Endothelial cell of umbilical vein (primary cell): ENCODE measurements around the gene EFS. TPM values are rescaled to one million over a fixed set of nuclear protein-coding genes. Genes with fewer than 3 reads are reported as not detected.

ENCODE experiments used
- BruUV-seq: library from RNA; stranded (reverse); fragments of 400-500 nt; replicated peaks from 2 replicates; lab custom pipeline; 2021; lab: Mats Ljungman, UMichigan
- CTCF ChIA-PET: fragments of 300-600, 350-600 bp; sonication (Branson Sonifier 250); formaldehyde crosslinking; loops from one replicate; lab custom pipeline; 2021; ENCODE audit warnings: antibody characterized with exemption, inconsistent platforms; lab: Charles Lee
- POLR2A ChIA-PET: fragments of 300-600, 350-600 bp; sonication (Branson Sonifier 250); formaldehyde crosslinking; loops from one replicate; lab custom pipeline; 2021; ENCODE audit warnings: antibody characterized with exemption, inconsistent platforms; lab: Charles Lee
- DNase-seq: peaks from one replicate; pipeline ENCODE4 v3.0.0-alpha.2; 2011; ENCODE audit warnings: low read depth, low spot score
- FAIRE-seq: peaks from 2 replicates; lab custom pipeline; 2011; peaks lifted over from hg19 to GRCh38; lab: Jason Lieb, UNC
- H2AFZ ChIP-seq: 2 replicates; pipeline ENCODE4 v1.6.0; 2012; ENCODE audit warnings: low read depth, low read length, control low read depth, inconsistent platforms
- H3K27ac ChIP-seq: 2 replicates; pipeline ENCODE4 v1.5.1; 2011; ENCODE audit warnings: low read depth, mild to moderate bottlenecking, control low read depth, low read length, moderate library complexity; ENCODE audit not compliant: insufficient read depth
- H3K27me3 ChIP-seq, 2 experiments: 2 replicates each; pipeline versions ENCODE4 v1.6.0 to v1.6.1; 2011; ENCODE audit warnings: low read length in 2 of 2, mixed read lengths in 1 of 2; ENCODE audit not compliant: control insufficient read depth in 2 of 2, insufficient read depth in 2 of 2
- H3K36me3 ChIP-seq, 2 experiments: 2 replicates in 1 of 2; 3 replicates in 1 of 2; pipeline ENCODE4 v1.5.1; 2011; ENCODE audit warnings: low read length in 2 of 2, mild to moderate bottlenecking in 1 of 2, moderate library complexity in 1 of 2; ENCODE audit not compliant: control insufficient read depth in 2 of 2, insufficient read depth in 2 of 2; ENCODE audit errors: extremely low read depth in 1 of 2
- H3K4me1 ChIP-seq: 3 replicates; pipeline ENCODE4 v1.5.1; 2011; ENCODE audit warnings: mild to moderate bottlenecking, low read length; ENCODE audit not compliant: control insufficient read depth, insufficient read depth; ENCODE audit errors: extremely low read depth
- H3K4me2 ChIP-seq: 2 replicates; pipeline ENCODE4 v1.6.1; 2011; ENCODE audit warnings: low read length, control low read depth, mixed read lengths; ENCODE audit not compliant: insufficient read depth
- H3K4me3 ChIP-seq, 3 experiments: fragments of 200-600 bp in 1 of 3; sonication (generic), shearing (Covaris generic) in 1 of 3; replicated peaks in 1 of 3; 2 replicates each; pipeline ENCODE4 v1.5.1; 2011 to 2016; ENCODE audit warnings: control low read depth in 3 of 3, low read length in 3 of 3, mild to moderate bottlenecking in 2 of 3, inconsistent platforms in 1 of 3, low read depth in 1 of 3, moderate library complexity in 1 of 3; ENCODE audit not compliant: insufficient read depth in 1 of 3
- H3K79me2 ChIP-seq: 2 replicates; pipeline ENCODE4 v1.6.0; 2012; ENCODE audit warnings: low read length, inconsistent platforms; ENCODE audit not compliant: control insufficient read depth, insufficient read depth
- H3K9ac ChIP-seq: replicated peaks from 2 replicates; pipeline ENCODE3; 2011; ENCODE audit warnings: low read length, control low read depth; ENCODE audit not compliant: insufficient read depth; ENCODE audit errors: extremely low read depth
- H3K9me1 ChIP-seq: replicated peaks from 3 replicates; pipeline ENCODE4 v1.6.0; 2011; ENCODE audit warnings: mild to moderate bottlenecking, low read length; ENCODE audit not compliant: control insufficient read depth, insufficient read depth; ENCODE audit errors: extremely low read depth
- H3K9me3 ChIP-seq: replicated peaks from 2 replicates; pipeline ENCODE4 v1.5.1; 2012; ENCODE audit warnings: low read length, inconsistent platforms; ENCODE audit not compliant: control insufficient read depth, insufficient read depth
- H4K20me1 ChIP-seq: replicated peaks from 2 replicates; pipeline ENCODE3; 2011; ENCODE audit warnings: mild to moderate bottlenecking, low read length; ENCODE audit not compliant: control insufficient read depth, insufficient read depth; ENCODE audit errors: extremely low read depth
- CTCF ChIP-seq, 2 donors: IDR thresholded peaks; 1 replicate in 1 of 2; 2 replicates in 1 of 2; pipeline ENCODE4 v1.5.1; 2011; ENCODE audit warnings: low read length in 2 of 2, mild to moderate bottlenecking in 2 of 2, moderate library complexity in 2 of 2, control low read depth in 1 of 2, inconsistent platforms in 1 of 2, low read depth in 1 of 2; ENCODE audit not compliant: insufficient read depth in 1 of 2; ENCODE audit errors: extremely low read depth in 1 of 2
- EZH2 ChIP-seq: IDR thresholded peaks from 2 replicates; pipeline ENCODE4 v1.6.1; 2012; ENCODE audit warnings: borderline replicate concordance, low read depth, mild to moderate bottlenecking, moderate library complexity, low read length, inconsistent platforms; ENCODE audit not compliant: severe bottlenecking
- FOS ChIP-seq: IDR thresholded peaks from 2 replicates; pipeline ENCODE4 v1.6.1; 2011; ENCODE audit warnings: mild to moderate bottlenecking, low read length, moderate library complexity, borderline replicate concordance; ENCODE audit not compliant: insufficient read depth
- GATA2 ChIP-seq: IDR thresholded peaks from 2 replicates; pipeline ENCODE4 v1.7.0; 2011; ENCODE audit warnings: low read depth, mild to moderate bottlenecking, moderate library complexity, mixed read lengths, low read length; ENCODE audit not compliant: insufficient read length, insufficient read depth
- JUN ChIP-seq: IDR thresholded peaks from 2 replicates; pipeline ENCODE4 v1.6.1; 2011; ENCODE audit warnings: borderline replicate concordance, low read depth; ENCODE audit not compliant: insufficient read length, insufficient read depth
- MYC ChIP-seq: IDR thresholded peaks from one replicate; pipeline ENCODE4 v1.6.1; 2011; ENCODE audit warnings: mild to moderate bottlenecking, low read depth, low read length
- POLR2A ChIP-seq: IDR thresholded peaks from 2 replicates; pipeline ENCODE4 v1.6.1; 2012; ENCODE audit warnings: low read depth, mild to moderate bottlenecking, control low read depth, low read length
- POLR2AphosphoS5 ChIP-seq: IDR thresholded peaks from 2 replicates; pipeline ENCODE4 v1.6.1; 2012; ENCODE audit warnings: low read depth, mild to moderate bottlenecking, control low read depth, low read length, moderate library complexity; ENCODE audit not compliant: insufficient read depth
- dilution Hi-C: fragments of 300-500 bp; cut with MboI; formaldehyde crosslinking; loops from one replicate; pipeline ENCODE4 v1.15.0; 2019; ENCODE audit warnings: low sequenced_read_pairs; ENCODE audit not compliant: extremely low pct_ligation_motif_present
- intact Hi-C: fragments of 100-400 bp; cut with micrococcal nuclease; formaldehyde crosslinking; loops from one replicate; pipeline ENCODE4 v1.10.0; 2022
- polyA plus RNA-seq, 4 experiments: library from polyadenylated mRNA; depleted of rRNA in 3 of 4; stranded (reverse) in 3 of 4; unstranded in 1 of 4; fragments of >200 nt; gene quantifications; 2 replicates each; pipeline versions ENCODE4 v1.2.1 to v1.2.3, GENCODE V29; 2011 to 2012; ENCODE audit warnings: missing spikeins in 1 of 4
- total RNA-seq: library from RNA; stranded (reverse); gene quantifications from 2 replicates; pipeline ENCODE4 v1.2.3, GENCODE V29; 2021
- TF ChIP-seq, protein P1 (sequence below): IDR thresholded peaks from 2 replicates; pipeline ENCODE4 v1.6.1; 2011; ENCODE audit not compliant: insufficient read depth, insufficient read length

The EFS gene
- total and polyA plus RNA-seq, 2 donors (not counting 3 experiments of a cell fraction or from before 2014, with no cell fraction given): 0.03 to 0.13 TPM

GRCh38 chr14:23379366-23380196 is 14.6 kb upstream of the EFS start:
- Histone ChIP-seq H3K9me1 (no peaks in the 10 kb centered on the region), H3K36me3 (no peaks in the 10 kb centered on the region), H3K27me3 (no peaks in the 10 kb centered on the region), H3K4me3 (no peak overlapping the region), H3K9ac (no peak overlapping the region), H3K79me2 (no peaks in the 10 kb centered on the region), H2AFZ (no peak overlapping the region), H3K4me2 (no peak overlapping the region), H3K27ac (no peak overlapping the region), H3K9me3 (no peaks in the 10 kb centered on the region), H4K20me1 (no peaks in the 10 kb centered on the region), H3K4me1 (no peaks in the 10 kb centered on the region)
- ChIA-PET CTCF (interaction anchor here (0.7 to 4.7 kb wide), 32 partner anchors 10 to 311 kb away, joined by 3 to 55 read pairs (median 4); partner anchors contain the start of genes PABPN1 and SLC22A17), POLR2A (no interaction called here)
- intact Hi-C loops: loop anchor here (1.0 kb wide), 3 partner anchors 51 to 259 kb away; no protein-coding TSS in a partner anchor
- peak; percentile 67 for FAIRE-seq
- TF ChIP-seq CTCF (IDR thresholded peaks at IDR 0.05; ENCODE audit: extremely low read depth in 1 of 2, insufficient read depth in 1 of 2, low read depth in 1 of 2, low read length in 2 of 2) (peak; percentile 80 to 92), POLR2AphosphoS5 (no peak)
- peak; percentile 34 for DNase-seq
- BruUV-seq: no TSS peak
- dilution Hi-C loops: no loop called here

- H4K20me1 ChIP-seq: no peaks in the 10 kb centered on the region
- no peak overlapping the region for H3K4me3 ChIP-seq
- H3K9ac ChIP-seq: no peak overlapping the region
- H3K9me3 ChIP-seq: no peaks in the 10 kb centered on the region
- BruUV-seq: no TSS peak
- H3K79me2 ChIP-seq: no peaks in the 10 kb centered on the region
- H2AFZ ChIP-seq: no peak overlapping the region
- H3K36me3 ChIP-seq: no peaks in the 10 kb centered on the region
- dilution Hi-C loops (no loop called here), intact Hi-C loops (no loop called here)
- FAIRE-seq (no peak), DNase-seq (no peak)
- TF ChIP-seq POLR2A (no peak), GATA2 (no peak), MYC (no peak), FOS (no peak), EZH2 (no peak), JUN (no peak), POLR2AphosphoS5 (no peak), CTCF (IDR thresholded peaks at IDR 0.05; ENCODE audit: extremely low read depth in 1 of 2, insufficient read depth in 1 of 2, low read depth in 1 of 2, low read length in 2 of 2) (no peak)
- TF ChIP-seq, protein P1, sequence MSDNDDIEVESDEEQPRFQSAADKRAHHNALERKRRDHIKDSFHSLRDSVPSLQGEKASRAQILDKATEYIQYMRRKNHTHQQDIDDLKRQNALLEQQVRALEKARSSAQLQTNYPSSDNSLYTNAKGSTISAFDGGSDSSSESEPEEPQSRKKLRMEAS: no peak
- CTCF ChIA-PET: interaction anchor here (2.0 to 4.7 kb wide), 7 partner anchors 9 to 258 kb away, joined by 7 to 55 read pairs (median 25); partner anchors contain the start of gene SLC22A17
- no peak overlapping the region for H3K27ac ChIP-seq
- POLR2A ChIA-PET: no interaction called here
- H3K27me3 ChIP-seq: no peaks in the 10 kb centered on the region
- H3K4me1 ChIP-seq: no peaks in the 10 kb centered on the region
- H3K9me1 ChIP-seq: no peaks in the 10 kb centered on the region
- H3K4me2 ChIP-seq: no peak overlapping the region
These were observed 13.7 kb upstream of the EFS start for GRCh38 chr14:23378612-23379220.
